Suppressor macrophage (primary cell): ENCODE data around the gene PDE8B.

ENCODE experiments used
- DNase-seq, 4 experiments: peaks; one replicate each; pipeline ENCODE4 v3.0.0-alpha.2; 2020 to 2022

Gene PDE8B

GRCh38 chr5:77186652-77187370, 23.7 kb upstream of the PDE8B start:
- no peak for DNase-seq

GRCh38 chr5:77189421-77189820, 21.1 kb upstream of the PDE8B start:
- peak in 1 of 4 experiments; percentile 33 for DNase-seq

- DNase-seq: no peak
Observed at GRCh38 chr5:77192441-77193050, 17.9 kb upstream of the PDE8B start.

GRCh38 chr5:77194762-77195161, 15.7 kb upstream of the PDE8B start:
- DNase-seq: no peak

- DNase-seq: no peak
Observed at GRCh38 chr5:77197840-77198554, 12.5 kb upstream of the PDE8B start.

GRCh38 chr5:77200663-77201062, 9.8 kb upstream of the PDE8B start:
- DNase-seq: no peak

GRCh38 chr5:77202145-77202544, 8.3 kb upstream of the PDE8B start:
- no peak for DNase-seq

- peak in 1 of 4 experiments; percentile 26 for DNase-seq
Observed at GRCh38 chr5:77204967-77205366, 5.5 kb upstream of the PDE8B start.

- DNase-seq: peak in 2 of 4 experiments; percentile 18 to 25
Observed at GRCh38 chr5:77208507-77209163, 1.8 kb upstream of the PDE8B start.

GRCh38 chr5:77209495-77210090, 887 bp upstream of the PDE8B start:
- no peak for DNase-seq

- peak in 1 of 4 experiments; percentile 11 for DNase-seq
Observed at GRCh38 chr5:77210964-77211690, 647 bp downstream of the PDE8B start.

GRCh38 chr5:77211691-77212047, 1.2 kb downstream of the PDE8B start:
- DNase-seq: peak in 2 of 4 experiments; percentile 28 to 31

- DNase-seq: no peak
Observed at GRCh38 chr5:77213601-77214000, 3.1 kb downstream of the PDE8B start.

GRCh38 chr5:77214151-77214550, 3.7 kb downstream of the PDE8B start:
- DNase-seq: no peak

- peak in 2 of 4 experiments; percentile 17 to 22 for DNase-seq
Observed at GRCh38 chr5:77218263-77218662, 7.8 kb downstream of the PDE8B start.

GRCh38 chr5:77221115-77221514, 10.6 kb downstream of the PDE8B start:
- no peak for DNase-seq

- no peak for DNase-seq
Observed at GRCh38 chr5:77222722-77223121, 12.2 kb downstream of the PDE8B start.

- no peak for DNase-seq
Observed at GRCh38 chr5:77223653-77224052, 13.2 kb downstream of the PDE8B start.

GRCh38 chr5:77224672-77225355, 14.3 kb downstream of the PDE8B start:
- DNase-seq: no peak

- DNase-seq: peak in 1 of 4 experiments; percentile 42
Observed at GRCh38 chr5:77225531-77225930, 15.1 kb downstream of the PDE8B start.

GRCh38 chr5:77229887-77230286, 19.4 kb downstream of the PDE8B start:
- DNase-seq: no peak
